ENCODE results near the gene FBXW2. TPM values are rescaled to one million over a fixed set of nuclear protein-coding genes. Genes with fewer than 3 reads are reported as not detected.

The FBXW2 gene
- total and polyA plus RNA-seq, 2 donors (not counting 1 experiment from before 2014, with no cell fraction given): 14.9 to 70.6 TPM

GRCh38 chr9:120708526-120709224 lies 84.5 kb downstream of the FBXW2 start:
- H3K27ac Mint-ChIP-seq: peak overlapping the region; percentile 65
- ATAC-seq (ENCODE audit: low read depth): no peak
- intact Hi-C loops (cut with micrococcal nuclease): no loop called here
- H3K4me1 ChIP-seq (ENCODE audit: control insufficient read depth in 2 of 2, insufficient read depth in 2 of 2, low read length in 2 of 2): peaks cover 38% of the 10 kb centered on the region in 2 donors
- no peak overlapping the region for H3K27ac ChIP-seq (ENCODE audit: low read length in 2 of 2)
- TF ChIP-seq CTCF (IDR thresholded peaks at IDR 0.05) (no peak), EZH2 (IDR thresholded peaks at IDR 0.05; ENCODE audit: borderline replicate concordance, insufficient read depth, low read depth, low read length, poor library complexity, severe bottlenecking) (no peak)
- CTCF ChIA-PET: no interaction called here
- H3K4me3 Mint-ChIP-seq: peak overlapping the region; percentile 81
- H3K9me3 Mint-ChIP-seq (ENCODE audit: insufficient read depth): no peaks in the 10 kb centered on the region
- no CpG with 5 or more reads among the region's 6 CpGs for WGBS (ENCODE audit: insufficient coverage)
- peaks cover 45% of the 10 kb centered on the region for H3K4me1 Mint-ChIP-seq
- no peaks in the 10 kb centered on the region for H3K27me3 ChIP-seq (replicated peaks in 1 of 4; ENCODE audit: control extremely low read depth in 1 of 4, control insufficient read depth in 3 of 4, insufficient read depth in 4 of 4, low read length in 3 of 4)
- no peak overlapping the region for H3K4me2 ChIP-seq (replicated peaks; ENCODE audit: low read depth, low read length, poor library complexity, severe bottlenecking)
- no peaks in the 10 kb centered on the region for H3K27me3 Mint-ChIP-seq
- no peak overlapping the region for H2AFZ ChIP-seq (ENCODE audit: insufficient read depth, low read depth, low read length, poor library complexity, severe bottlenecking)
- peaks cover 72% of the 10 kb centered on the region for H3K79me2 ChIP-seq (ENCODE audit: control insufficient read depth, insufficient read depth, low read length)
- POLR2A ChIA-PET: no interaction called here
- no peaks in the 10 kb centered on the region for H3K36me3 ChIP-seq (replicated peaks in 1 of 2; ENCODE audit: control extremely low read depth in 1 of 2, control insufficient read depth in 1 of 2, extremely low read depth in 1 of 2, insufficient read depth in 2 of 2, low read length in 1 of 2)
- H3K4me3 ChIP-seq (ENCODE audit: control extremely low read depth in 1 of 5, extremely low read depth in 1 of 5, insufficient read depth in 1 of 5, low read depth in 2 of 5, low read length in 4 of 5): no peak overlapping the region
- no peak for DNase-seq
- no peaks in the 10 kb centered on the region for H3K9me3 ChIP-seq (ENCODE audit: control extremely low read depth in 1 of 3, control insufficient read depth in 2 of 3, insufficient read depth in 1 of 3, low read length in 2 of 3)
- H3K9ac ChIP-seq (ENCODE audit: low read length): no peak overlapping the region
- no peaks in the 10 kb centered on the region for H4K20me1 ChIP-seq (ENCODE audit: control insufficient read depth, insufficient read depth, low read length, poor library complexity, severe bottlenecking)

GRCh38 chr9:120707170-120707569 lies 86.0 kb downstream of the FBXW2 start:
- no peak overlapping the region for H3K9ac ChIP-seq (ENCODE audit: low read length)

More at GRCh38 chr9:120707170-120707569, 86.0 kb downstream of the FBXW2 start:
- ChIA-PET CTCF (interaction anchor here (1.0 kb wide), 1 partner anchor 10 kb away, joined by 3 read pairs; no protein-coding TSS in a partner anchor), POLR2A (no interaction called here)
- Histone ChIP-seq H3K36me3 (replicated peaks in 1 of 2; ENCODE audit: control extremely low read depth in 1 of 2, control insufficient read depth in 1 of 2, extremely low read depth in 1 of 2, insufficient read depth in 2 of 2, low read length in 1 of 2) (no peaks in the 10 kb centered on the region), H4K20me1 (ENCODE audit: control insufficient read depth, insufficient read depth, low read length, poor library complexity, severe bottlenecking) (no peaks in the 10 kb centered on the region), H3K4me2 (replicated peaks; ENCODE audit: low read depth, low read length, poor library complexity, severe bottlenecking) (no peak overlapping the region), H3K27me3 (replicated peaks in 1 of 4; ENCODE audit: control extremely low read depth in 1 of 4, control insufficient read depth in 3 of 4, insufficient read depth in 4 of 4, low read length in 3 of 4) (no peaks in the 10 kb centered on the region), H2AFZ (ENCODE audit: insufficient read depth, low read depth, low read length, poor library complexity, severe bottlenecking) (no peak overlapping the region), H3K79me2 (ENCODE audit: control insufficient read depth, insufficient read depth, low read length) (peaks cover 67% of the 10 kb centered on the region), H3K4me1 (ENCODE audit: control insufficient read depth in 2 of 2, insufficient read depth in 2 of 2, low read length in 2 of 2) (peaks cover 24 to 26% of the 10 kb centered on the region in 2 donors), H3K9me3 (ENCODE audit: control extremely low read depth in 1 of 3, control insufficient read depth in 2 of 3, insufficient read depth in 1 of 3, low read length in 2 of 3) (no peaks in the 10 kb centered on the region), H3K27ac (ENCODE audit: low read length in 2 of 2) (no peak overlapping the region), H3K4me3 (ENCODE audit: control extremely low read depth in 1 of 5, extremely low read depth in 1 of 5, insufficient read depth in 1 of 5, low read depth in 2 of 5, low read length in 4 of 5) (no peak overlapping the region)
- no peaks in the 10 kb centered on the region for H3K9me3 Mint-ChIP-seq (ENCODE audit: insufficient read depth)
- no peak for ATAC-seq (ENCODE audit: low read depth)
- WGBS (ENCODE audit: insufficient coverage): 100% methylated on average over 1 of the region's 2 CpGs
- H3K27me3 Mint-ChIP-seq: no peaks in the 10 kb centered on the region
- peaks cover 33% of the 10 kb centered on the region for H3K4me1 Mint-ChIP-seq
- TF ChIP-seq CTCF (IDR thresholded peaks at IDR 0.05): no peak
- TF ChIP-seq EZH2 (IDR thresholded peaks at IDR 0.05; ENCODE audit: borderline replicate concordance, insufficient read depth, low read depth, low read length, poor library complexity, severe bottlenecking): no peak
- DNase-seq: no peak
- no peak overlapping the region for H3K27ac Mint-ChIP-seq
- intact Hi-C loops (cut with micrococcal nuclease): no loop called here
- no peak overlapping the region for H3K4me3 Mint-ChIP-seq
